ENCODE results near the gene OSBP2.

DNA sequence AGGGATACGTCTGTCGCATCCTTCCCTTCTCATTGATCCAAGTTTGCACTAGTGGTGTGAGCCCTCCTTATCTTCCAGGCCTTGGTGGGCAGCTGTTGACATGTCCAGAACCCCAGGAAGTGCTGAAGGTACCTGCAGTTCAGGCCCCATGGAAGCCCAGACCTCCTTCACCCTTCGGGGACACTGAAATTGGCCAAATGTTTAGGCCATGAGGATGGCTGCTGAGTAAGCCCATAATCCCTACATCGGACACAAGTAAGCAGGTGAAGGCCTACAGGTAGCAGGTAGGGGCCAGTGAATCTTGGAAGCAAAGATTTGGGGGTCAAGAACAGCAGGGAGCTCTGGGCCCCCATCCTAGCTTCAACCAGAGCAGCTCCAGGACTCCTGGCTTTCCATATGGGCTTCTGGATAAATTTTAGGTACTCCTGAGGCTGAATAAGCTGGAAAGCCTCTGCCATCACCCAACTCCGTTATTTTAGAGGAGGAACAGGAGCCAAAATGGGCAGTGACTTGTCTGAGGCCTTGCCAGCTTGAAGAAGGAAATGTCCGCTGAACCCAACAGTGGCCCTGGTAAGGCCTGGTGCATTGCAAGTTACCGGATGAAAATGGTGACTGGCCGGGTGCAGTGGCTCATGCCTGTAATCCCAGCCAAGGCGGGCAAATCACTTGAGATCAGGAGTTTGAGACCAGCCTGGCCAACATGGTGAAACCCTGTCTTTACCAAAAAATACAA is 228.7 kb downstream of the OSBP2 start:
- TF ChIP-seq CTCF (IDR thresholded peaks at IDR 0.05) (no peak), EZH2 (IDR thresholded peaks at IDR 0.05) (no peak), EZH2phosphoT487 (IDR thresholded peaks at IDR 0.05) (no peak)

All from neural progenitor cell (in vitro differentiated cells).